K562 (cell line): ENCODE measurements around the gene SLC35F2. TPM values are rescaled to one million over a fixed set of nuclear protein-coding genes. Genes with fewer than 3 reads are reported as not detected.

Source experiments
- ATAC-seq: fragments of 200-7000 bp; cut with Tn5 transposase; 3 replicates; pipeline ENCODE4 v1.9.1; 2020; ENCODE audit warnings: moderate library complexity
- BruUV-seq: library from RNA; stranded (reverse); fragments of 400-500 nt; replicated peaks from 2 replicates; lab custom pipeline; 2021; lab: Mats Ljungman, UMichigan
- CTCF ChIA-PET: fragments of 300-600 bp; formaldehyde crosslinking; extraction: SDS; loops from one replicate; lab custom pipeline; 2021; ENCODE audit warnings: low intra/inter-chr PET ratio; lab: Yijun Ruan, JAX
- POLR2A ChIA-PET: fragments of 300-600, 350-650 bp; sonication (Branson Sonifier 250); formaldehyde crosslinking; extraction: SDS; loops from one replicate; lab custom pipeline; 2021; ENCODE audit warnings: antibody characterized with exemption, inconsistent platforms; lab: Yijun Ruan, JAX
- DNase-seq, 4 experiments: peaks; one replicate each; pipeline versions ENCODE4 v3.0.0 to v3.0.0-alpha.2; 2011 to 2018; ENCODE audit warnings: low spot score in 3 of 4, mixed read lengths in 3 of 4; ENCODE audit errors: extremely low read depth in 1 of 4
- FAIRE-seq: peaks from 2 replicates; lab custom pipeline; 2011; peaks lifted over from hg19 to GRCh38; lab: Jason Lieb, UNC
- H2AFZ ChIP-seq: 2 replicates; pipeline ENCODE4 v1.6.0; 2011; ENCODE audit warnings: low read depth, low read length, control low read depth, inconsistent platforms
- H3K27ac ChIP-seq: fragments of 200-600 bp; 3 replicates; pipeline ENCODE4 v1.8.0; 2011; ENCODE audit warnings: low read depth, mild to moderate bottlenecking, control low read depth, inconsistent platforms, low read length, moderate library complexity, mixed read lengths; ENCODE audit errors: extremely low read depth
- H3K27me3 ChIP-seq, 2 experiments: fragments of 300-600 bp in 1 of 2; 2 replicates in 1 of 2; 3 replicates in 1 of 2; pipeline versions ENCODE4 v1.6.0 to v1.8.0; 2011; ENCODE audit warnings: inconsistent platforms in 2 of 2, low read length in 2 of 2, mild to moderate bottlenecking in 1 of 2, mixed read lengths in 1 of 2, moderate library complexity in 1 of 2; ENCODE audit not compliant: control insufficient read depth in 2 of 2, insufficient read depth in 2 of 2
- H3K36me3 ChIP-seq: fragments of 300-600 bp; 3 replicates; pipeline ENCODE4 v1.8.0; 2011; ENCODE audit warnings: mild to moderate bottlenecking, low read length, inconsistent platforms; ENCODE audit not compliant: control insufficient read depth, insufficient read depth
- H3K4me1 ChIP-seq, 2 experiments: fragments of 200-600 bp in 1 of 2; replicated peaks in 1 of 2; 2 replicates in 1 of 2; 3 replicates in 1 of 2; pipeline versions ENCODE4 v1.5.1 to v1.8.0; 2011; ENCODE audit warnings: inconsistent platforms in 2 of 2, low read length in 2 of 2, mild to moderate bottlenecking in 1 of 2, mixed read lengths in 1 of 2, moderate library complexity in 1 of 2; ENCODE audit not compliant: control insufficient read depth in 2 of 2, insufficient read depth in 2 of 2
- H3K4me2 ChIP-seq: 2 replicates; pipeline ENCODE4 v1.6.1; 2011; ENCODE audit warnings: low read length, control low read depth, inconsistent platforms, mixed read lengths; ENCODE audit not compliant: insufficient read depth
- H3K4me3 ChIP-seq: fragments of 200-600 bp; sonication (generic), shearing (Covaris generic); 2 replicates; pipeline ENCODE4 v1.5.1; 2016; ENCODE audit warnings: control low read depth, inconsistent platforms
- H3K79me2 ChIP-seq: fragments of 200-600 bp; 3 replicates; pipeline ENCODE4 v1.8.0; 2011; ENCODE audit warnings: low read length, inconsistent platforms; ENCODE audit not compliant: control insufficient read depth, insufficient read depth
- H3K9ac ChIP-seq, 2 experiments: 2 replicates each; pipeline versions ENCODE4 v1.6.0 to v1.6.1; 2011; ENCODE audit warnings: low read depth in 2 of 2, low read length in 2 of 2, control low read depth in 1 of 2, inconsistent platforms in 1 of 2, mild to moderate bottlenecking in 1 of 2, mixed read lengths in 1 of 2; ENCODE audit not compliant: insufficient read depth in 1 of 2
- H3K9me1 ChIP-seq: one replicate; pipeline ENCODE4 v1.6.0; 2011; ENCODE audit warnings: inconsistent platforms, mild to moderate bottlenecking, low read length, moderate library complexity; ENCODE audit not compliant: control insufficient read depth, insufficient read depth
- H3K9me3 ChIP-seq: replicated peaks from 2 replicates; pipeline ENCODE4 v1.5.1; 2011; ENCODE audit warnings: low read depth, low read length, inconsistent platforms; ENCODE audit not compliant: control insufficient read depth, insufficient read depth
- H4K20me1 ChIP-seq: replicated peaks from 2 replicates; pipeline ENCODE4 v1.6.1; 2011; ENCODE audit warnings: low read length, inconsistent platforms, mixed read lengths; ENCODE audit not compliant: control insufficient read depth, insufficient read depth
- DNMT1 ChIP-seq: fragments of 450-650 bp; IDR thresholded peaks from 2 replicates; pipeline ENCODE4 v1.6.1; 2016; ENCODE audit warnings: antibody characterized with exemption, mild to moderate bottlenecking
- EGR1 ChIP-seq: fragments of 450-650 bp; conservative IDR thresholded peaks from 2 replicates; pipeline ENCODE4 v1.6.1; 2017; ENCODE audit warnings: mild to moderate bottlenecking
- MBD2 ChIP-seq: sonication (generic); IDR thresholded peaks from 2 replicates; pipeline ENCODE4 v1.6.1; 2016; ENCODE audit warnings: low read depth, borderline replicate concordance
- MIER1 ChIP-seq: fragments of 450-650 bp; IDR thresholded peaks from 2 replicates; pipeline ENCODE4 v1.6.1; 2016; ENCODE audit warnings: antibody characterized with exemption, mild to moderate bottlenecking, low read depth
- NCOR1 ChIP-seq: fragments of 450-650 bp; IDR thresholded peaks from 2 replicates; pipeline ENCODE4 v1.6.1; 2016; ENCODE audit warnings: mild to moderate bottlenecking, moderate library complexity
- RBFOX2 ChIP-seq: fragments of 200-400 bp; formaldehyde crosslinking; IDR thresholded peaks from 2 replicates; pipeline ENCODE4 v1.6.1; 2017; ENCODE audit warnings: low read depth, mild to moderate bottlenecking, low read length, moderate library complexity
- WGBS: fragments of 100-300 bp; shearing (Covaris generic); methylation state at CpG from one replicate; pipeline ENCODE4 v1.1.6; 2016; ENCODE audit warnings: low coverage, mixed read lengths; ENCODE audit not compliant: insufficient coverage; ENCODE audit errors: missing lambda C conversion rate; 5-methylcytosine and 5-hydroxymethylcytosine counted together
- in situ Hi-C: fragments of 300-500 bp; cut with MboI; formaldehyde crosslinking; loops from 4 replicates; pipeline ENCODE4 v1.15.0; 2018; ENCODE audit warnings: inconsistent platforms, mixed read lengths
- intact Hi-C: fragments of 100-400 bp; cut with micrococcal nuclease; formaldehyde crosslinking; loops from 2 replicates; pipeline ENCODE4 v1.14.2; 2022
- polyA plus RNA-seq, 8 experiments: library from polyadenylated mRNA; depleted of rRNA in 4 of 8; stranded (reverse) in 5 of 8; unstranded in 3 of 8; fragments of >200 nt; fragmentation: Nextera tagmentation in 2 of 8; fragmentation: Illumina TruSeq in 1 of 8; extraction: Ambion mirVana in 2 of 8; extraction: Trizol in 1 of 8; gene quantifications; 2 replicates each; pipeline versions ENCODE4 v1.2.1 to v1.2.3, GENCODE V29; 2011 to 2014; ENCODE audit warnings: inconsistent platforms in 1 of 8, missing spikeins in 1 of 8
- total RNA-seq, 7 experiments: library from RNA; depleted of rRNA in 6 of 7; stranded (reverse); fragments of >200 nt in 6 of 7; fragmentation: Illumina TruSeq in 2 of 7; extraction: Trizol in 2 of 7; gene quantifications; 2 replicates each; pipeline versions ENCODE4 v1.2.1 to v1.2.3, GENCODE V29; 2011 to 2021; ENCODE audit warnings: low replicate concordance in 1 of 7
- TF ChIP-seq, protein P1 (sequence below), 2 experiments: fragments of 450-650 bp in 1 of 2; sonication (generic) in 1 of 2; formaldehyde crosslinking in 1 of 2; IDR thresholded peaks; 2 replicates each; pipeline versions ENCODE4 v1.7.1 to v1.9.0; 2016 to 2022; ENCODE audit warnings: inconsistent platforms in 1 of 2, mild to moderate bottlenecking in 1 of 2, missing genetic modification reagents in 1 of 2
- TF ChIP-seq, protein P2 (sequence below): IDR thresholded peaks from 2 replicates; pipeline ENCODE4 v1.6.1; 2014; ENCODE audit warnings: antibody characterized with exemption
- TF ChIP-seq, protein P3 (sequence below): fragments of 250-450 bp; sonication (Bioruptor Pico); IDR thresholded peaks from 2 replicates; pipeline ENCODE4 v1.4.0; 2020; ENCODE audit warnings: mild to moderate bottlenecking, moderate library complexity, borderline replicate concordance

The SLC35F2 gene
- total and polyA plus RNA-seq, 9 of the 15 experiments (the other 6 are each of a cell fraction or from before 2014, with no cell fraction given): 28.6 to 63.9 (median 53.4) TPM

DNA sequence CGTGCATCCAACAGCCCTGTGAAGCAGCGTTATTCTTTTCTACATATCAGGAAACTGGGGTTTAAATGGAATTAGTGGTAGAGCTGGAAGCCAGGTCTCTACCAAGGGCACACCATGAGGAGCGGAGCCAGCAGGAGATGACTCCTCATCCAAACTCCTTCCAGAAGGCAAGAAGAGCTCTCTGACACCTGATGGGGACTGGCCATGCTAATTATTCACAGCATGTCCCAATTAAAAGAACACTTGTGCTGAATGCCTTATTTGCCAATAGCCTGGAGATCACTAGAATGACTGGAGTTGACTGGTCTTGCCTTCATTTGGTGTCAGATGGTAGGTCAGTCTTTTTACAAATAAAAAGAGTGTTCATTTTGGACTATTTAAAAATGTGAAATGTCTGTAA, 113.9 kb downstream of the SLC35F2 start:
- ATAC-seq (no peak), FAIRE-seq (no peak), DNase-seq (no peak)
- no peaks in the 10 kb centered on the region for H3K9me1 ChIP-seq
- ChIA-PET CTCF (no interaction called here), POLR2A (no interaction called here)
- H2AFZ ChIP-seq: no peak overlapping the region
- H3K36me3 ChIP-seq: no peaks in the 10 kb centered on the region
- peaks cover under 1 to 1% of the 10 kb centered on the region in 2 experiments; a peak in 3 of 5 replicates for H3K27me3 ChIP-seq
- no peak overlapping the region for H3K27ac ChIP-seq
- intact Hi-C loops: no loop called here
- no peak overlapping the region for H3K4me3 ChIP-seq
- no TSS peak for BruUV-seq
- no peak overlapping the region for H3K9ac ChIP-seq
- WGBS: 3% methylated on average over 3 of the region's 3 CpGs
- in situ Hi-C loops: no loop called here
- no peaks in the 10 kb centered on the region for H3K9me3 ChIP-seq
- no peaks in the 10 kb centered on the region for H4K20me1 ChIP-seq
- no peaks in the 10 kb centered on the region for H3K79me2 ChIP-seq
- H3K4me1 ChIP-seq: no peaks in the 10 kb centered on the region
- H3K4me2 ChIP-seq: no peak overlapping the region
- TF ChIP-seq, protein P1, sequence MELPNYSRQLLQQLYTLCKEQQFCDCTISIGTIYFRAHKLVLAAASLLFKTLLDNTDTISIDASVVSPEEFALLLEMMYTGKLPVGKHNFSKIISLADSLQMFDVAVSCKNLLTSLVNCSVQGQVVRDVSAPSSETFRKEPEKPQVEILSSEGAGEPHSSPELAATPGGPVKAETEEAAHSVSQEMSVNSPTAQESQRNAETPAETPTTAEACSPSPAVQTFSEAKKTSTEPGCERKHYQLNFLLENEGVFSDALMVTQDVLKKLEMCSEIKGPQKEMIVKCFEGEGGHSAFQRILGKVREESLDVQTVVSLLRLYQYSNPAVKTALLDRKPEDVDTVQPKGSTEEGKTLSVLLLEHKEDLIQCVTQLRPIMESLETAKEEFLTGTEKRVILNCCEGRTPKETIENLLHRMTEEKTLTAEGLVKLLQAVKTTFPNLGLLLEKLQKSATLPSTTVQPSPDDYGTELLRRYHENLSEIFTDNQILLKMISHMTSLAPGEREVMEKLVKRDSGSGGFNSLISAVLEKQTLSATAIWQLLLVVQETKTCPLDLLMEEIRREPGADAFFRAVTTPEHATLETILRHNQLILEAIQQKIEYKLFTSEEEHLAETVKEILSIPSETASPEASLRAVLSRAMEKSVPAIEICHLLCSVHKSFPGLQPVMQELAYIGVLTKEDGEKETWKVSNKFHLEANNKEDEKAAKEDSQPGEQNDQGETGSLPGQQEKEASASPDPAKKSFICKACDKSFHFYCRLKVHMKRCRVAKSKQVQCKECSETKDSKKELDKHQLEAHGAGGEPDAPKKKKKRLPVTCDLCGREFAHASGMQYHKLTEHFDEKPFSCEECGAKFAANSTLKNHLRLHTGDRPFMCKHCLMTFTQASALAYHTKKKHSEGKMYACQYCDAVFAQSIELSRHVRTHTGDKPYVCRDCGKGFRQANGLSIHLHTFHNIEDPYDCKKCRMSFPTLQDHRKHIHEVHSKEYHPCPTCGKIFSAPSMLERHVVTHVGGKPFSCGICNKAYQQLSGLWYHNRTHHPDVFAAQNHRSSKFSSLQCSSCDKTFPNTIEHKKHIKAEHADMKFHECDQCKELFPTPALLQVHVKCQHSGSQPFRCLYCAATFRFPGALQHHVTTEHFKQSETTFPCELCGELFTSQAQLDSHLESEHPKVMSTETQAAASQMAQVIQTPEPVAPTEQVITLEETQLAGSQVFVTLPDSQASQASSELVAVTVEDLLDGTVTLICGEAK (IDR thresholded peaks at IDR 0.05): no peak
- TF ChIP-seq, protein P1 (CRISPR knock-in tag; IDR thresholded peaks at IDR 0.05): no peak
- no peak for TF ChIP-seq DNMT1
- TF ChIP-seq, protein P2, sequence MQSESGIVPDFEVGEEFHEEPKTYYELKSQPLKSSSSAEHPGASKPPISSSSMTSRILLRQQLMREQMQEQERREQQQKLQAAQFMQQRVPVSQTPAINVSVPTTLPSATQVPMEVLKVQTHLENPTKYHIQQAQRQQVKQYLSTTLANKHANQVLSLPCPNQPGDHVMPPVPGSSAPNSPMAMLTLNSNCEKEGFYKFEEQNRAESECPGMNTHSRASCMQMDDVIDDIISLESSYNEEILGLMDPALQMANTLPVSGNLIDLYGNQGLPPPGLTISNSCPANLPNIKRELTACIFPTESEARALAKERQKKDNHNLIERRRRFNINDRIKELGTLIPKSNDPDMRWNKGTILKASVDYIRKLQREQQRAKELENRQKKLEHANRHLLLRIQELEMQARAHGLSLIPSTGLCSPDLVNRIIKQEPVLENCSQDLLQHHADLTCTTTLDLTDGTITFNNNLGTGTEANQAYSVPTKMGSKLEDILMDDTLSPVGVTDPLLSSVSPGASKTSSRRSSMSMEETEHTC: no peak
- TF ChIP-seq, protein P3, sequence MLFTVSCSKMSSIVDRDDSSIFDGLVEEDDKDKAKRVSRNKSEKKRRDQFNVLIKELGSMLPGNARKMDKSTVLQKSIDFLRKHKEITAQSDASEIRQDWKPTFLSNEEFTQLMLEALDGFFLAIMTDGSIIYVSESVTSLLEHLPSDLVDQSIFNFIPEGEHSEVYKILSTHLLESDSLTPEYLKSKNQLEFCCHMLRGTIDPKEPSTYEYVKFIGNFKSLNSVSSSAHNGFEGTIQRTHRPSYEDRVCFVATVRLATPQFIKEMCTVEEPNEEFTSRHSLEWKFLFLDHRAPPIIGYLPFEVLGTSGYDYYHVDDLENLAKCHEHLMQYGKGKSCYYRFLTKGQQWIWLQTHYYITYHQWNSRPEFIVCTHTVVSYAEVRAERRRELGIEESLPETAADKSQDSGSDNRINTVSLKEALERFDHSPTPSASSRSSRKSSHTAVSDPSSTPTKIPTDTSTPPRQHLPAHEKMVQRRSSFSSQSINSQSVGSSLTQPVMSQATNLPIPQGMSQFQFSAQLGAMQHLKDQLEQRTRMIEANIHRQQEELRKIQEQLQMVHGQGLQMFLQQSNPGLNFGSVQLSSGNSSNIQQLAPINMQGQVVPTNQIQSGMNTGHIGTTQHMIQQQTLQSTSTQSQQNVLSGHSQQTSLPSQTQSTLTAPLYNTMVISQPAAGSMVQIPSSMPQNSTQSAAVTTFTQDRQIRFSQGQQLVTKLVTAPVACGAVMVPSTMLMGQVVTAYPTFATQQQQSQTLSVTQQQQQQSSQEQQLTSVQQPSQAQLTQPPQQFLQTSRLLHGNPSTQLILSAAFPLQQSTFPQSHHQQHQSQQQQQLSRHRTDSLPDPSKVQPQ (CRISPR knock-in tag): no peak
- TF ChIP-seq RBFOX2: no peak
- TF ChIP-seq EGR1: no peak
- no peak for TF ChIP-seq MIER1
- TF ChIP-seq NCOR1: no peak
- no peak for TF ChIP-seq MBD2
